ENCODE measurements around the gene NADSYN1.

DNA sequence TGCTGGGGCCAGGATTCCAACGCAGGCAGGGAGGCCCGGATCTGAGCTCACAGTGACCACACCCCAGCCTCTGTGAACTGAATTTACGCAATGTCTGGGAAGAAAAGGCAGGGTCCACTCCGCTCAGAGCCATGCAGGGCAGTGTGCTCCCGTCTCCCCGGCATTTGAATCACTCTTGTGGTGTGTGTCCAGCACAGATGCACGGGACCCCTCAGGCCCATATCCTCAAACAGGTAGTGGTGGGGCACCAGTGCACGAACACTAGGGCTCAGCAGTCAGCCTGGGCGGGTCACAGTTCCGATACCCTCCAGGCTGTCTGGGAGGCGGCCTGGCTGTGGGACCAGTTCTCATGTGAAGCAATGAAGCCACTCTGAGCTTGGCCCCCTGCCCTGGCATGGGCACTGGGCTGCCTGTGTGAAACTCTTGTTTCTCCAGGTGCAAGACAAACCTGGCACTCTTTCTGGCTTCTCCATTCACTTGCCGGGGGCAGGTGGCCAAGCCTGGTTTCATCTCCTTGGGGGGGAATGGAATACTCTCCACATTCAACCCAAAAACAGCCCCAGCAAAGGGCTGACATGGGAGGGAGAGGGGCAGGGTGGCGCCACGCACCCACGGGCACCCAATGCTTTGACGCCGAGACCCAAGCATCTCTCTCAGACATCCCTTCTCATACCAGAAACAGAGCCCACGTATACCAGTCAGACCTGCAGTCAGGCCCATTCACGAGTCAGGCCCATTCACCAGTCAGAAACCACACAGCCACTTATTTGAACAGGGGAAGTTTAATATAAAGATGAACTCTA lies 19.2 kb upstream of the NADSYN1 start:
- TF ChIP-seq, protein P1, sequence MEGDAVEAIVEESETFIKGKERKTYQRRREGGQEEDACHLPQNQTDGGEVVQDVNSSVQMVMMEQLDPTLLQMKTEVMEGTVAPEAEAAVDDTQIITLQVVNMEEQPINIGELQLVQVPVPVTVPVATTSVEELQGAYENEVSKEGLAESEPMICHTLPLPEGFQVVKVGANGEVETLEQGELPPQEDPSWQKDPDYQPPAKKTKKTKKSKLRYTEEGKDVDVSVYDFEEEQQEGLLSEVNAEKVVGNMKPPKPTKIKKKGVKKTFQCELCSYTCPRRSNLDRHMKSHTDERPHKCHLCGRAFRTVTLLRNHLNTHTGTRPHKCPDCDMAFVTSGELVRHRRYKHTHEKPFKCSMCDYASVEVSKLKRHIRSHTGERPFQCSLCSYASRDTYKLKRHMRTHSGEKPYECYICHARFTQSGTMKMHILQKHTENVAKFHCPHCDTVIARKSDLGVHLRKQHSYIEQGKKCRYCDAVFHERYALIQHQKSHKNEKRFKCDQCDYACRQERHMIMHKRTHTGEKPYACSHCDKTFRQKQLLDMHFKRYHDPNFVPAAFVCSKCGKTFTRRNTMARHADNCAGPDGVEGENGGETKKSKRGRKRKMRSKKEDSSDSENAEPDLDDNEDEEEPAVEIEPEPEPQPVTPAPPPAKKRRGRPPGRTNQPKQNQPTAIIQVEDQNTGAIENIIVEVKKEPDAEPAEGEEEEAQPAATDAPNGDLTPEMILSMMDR (conservative IDR thresholded peaks at IDR 0.05 in 1 of 2, IDR thresholded peaks at IDR 0.05 in 1 of 2; ENCODE audit: low read depth in 1 of 2, low read length in 2 of 2), result no peak
- TF ChIP-seq EZH2 (IDR thresholded peaks at IDR 0.05; ENCODE audit: low read length, missing control alignments), result no peak

All from fibroblast of lung (primary cell).